Kidney (tissue), 14 donors: Measurements from ENCODE around the gene CUL1. TPM values are rescaled to one million over a fixed set of nuclear protein-coding genes. Genes with fewer than 3 reads are reported as not detected.

Experiments
- DNase-seq, 5 donors: peaks; one replicate each; pipeline ENCODE4 v3.0.0-alpha.2; 2013 to 2020
- FAIRE-seq: peaks from 2 replicates; lab custom pipeline; 2012; peaks lifted over from hg19 to GRCh38; lab: Jason Lieb, UNC
- H3K27ac ChIP-seq, 2 donors: one replicate each; pipeline ENCODE4 v1.7.0; 2013; ENCODE audit warnings: low read depth in 2 of 2, low read length in 2 of 2, inconsistent platforms in 1 of 2
- H3K27me3 ChIP-seq: one replicate; pipeline ENCODE4 v1.7.1; 2013; ENCODE audit warnings: low read length, inconsistent platforms; ENCODE audit not compliant: control insufficient read depth, insufficient read depth
- H3K36me3 ChIP-seq, 3 donors: one replicate each; pipeline versions ENCODE4 v1.7.0 to v1.7.1; 2013; ENCODE audit warnings: low read length in 3 of 3, control low read depth in 1 of 3, inconsistent platforms in 1 of 3; ENCODE audit not compliant: insufficient read depth in 3 of 3, control insufficient read depth in 2 of 3
- H3K4me1 ChIP-seq, 3 donors: one replicate each; pipeline versions ENCODE4 v1.7.0 to v1.7.1; 2013; ENCODE audit warnings: low read length in 3 of 3, inconsistent platforms in 1 of 3, low read depth in 1 of 3; ENCODE audit not compliant: control insufficient read depth in 2 of 3, insufficient read depth in 2 of 3
- H3K4me3 ChIP-seq, 3 donors: one replicate each; pipeline versions ENCODE4 v1.7.0 to v1.8.1; 2013; ENCODE audit warnings: low read length in 3 of 3, control low read depth in 1 of 3, inconsistent platforms in 1 of 3
- H3K9ac ChIP-seq, 3 donors: one replicate each; pipeline versions ENCODE4 v1.7.0 to v1.7.1; 2013; ENCODE audit warnings: low read length in 3 of 3, control low read depth in 1 of 3, inconsistent platforms in 1 of 3
- H3K9me3 ChIP-seq, 3 donors: one replicate each; pipeline versions ENCODE4 v1.7.0 to v1.7.1; 2013; ENCODE audit warnings: low read length in 3 of 3, control low read depth in 1 of 3, inconsistent platforms in 1 of 3; ENCODE audit not compliant: control insufficient read depth in 2 of 3, insufficient read depth in 1 of 3
- CTCF ChIP-seq: IDR thresholded peaks from 3 replicates; pipeline ENCODE4 v1.5.1; 2012; ENCODE audit warnings: mild to moderate bottlenecking, moderate library complexity, borderline replicate concordance; ENCODE audit not compliant: insufficient read depth; ENCODE audit errors: extremely low read depth
- intact Hi-C: fragments of 100-400 bp; cut with DNase I; formaldehyde crosslinking; loops from one replicate; pipeline ENCODE4 v1.11.1; 2022
- polyA plus RNA-seq: library from polyadenylated mRNA; stranded (reverse); fragments of 350-450 nt; fragmentation: Illumina TruSeq; extraction: RNeasy Lipid Tissue Mini Kit (QIAGEN cat#74804); gene quantifications from one replicate; pipeline ENCODE4 v1.2.3, GENCODE V29; 2014; ENCODE audit warnings: low read depth, low replicate concordance; ENCODE audit not compliant: insufficient read depth
- total RNA-seq: library from RNA; stranded (reverse); fragmentation: NEBNext Ultra II Directional; extraction: Animal tissue kit (Norgen Biotek cat#: 25700); gene quantifications from one replicate; pipeline ENCODE4 v1.2.1, GENCODE V29; 2021
- donor health status: control.
- donor health status: control.
- donor health status: control.
- donor health status: control.
- donor health status: control.
- donor health status: DM: yes; HTN: yes; CAD: no.
- donor health status: Normal renal cell carcinoma (clear cell type).

Gene CUL1
- total and polyA plus RNA-seq, 2 donors from 2014 or later: 23.4 to 37.6 TPM

GRCh38 chr7:148723166-148723559 lies 24.5 kb downstream of the CUL1 start:
- no peak overlapping the region for H3K9ac ChIP-seq
- intact Hi-C loops: no loop called here
- DNase-seq (no peak), FAIRE-seq (no peak)
- H3K9me3 ChIP-seq: no peaks in the 10 kb centered on the region
- H3K36me3 ChIP-seq: no peaks in the 10 kb centered on the region
- H3K27me3 ChIP-seq: no peaks in the 10 kb centered on the region
- H3K4me3 ChIP-seq: no peak overlapping the region
- H3K4me1 ChIP-seq: peaks cover 0 to 17% (median 4%) of the 10 kb centered on the region in 3 donors
- TF ChIP-seq CTCF: no peak
- peak overlapping the region in 1 of 2 donors; percentile 26 for H3K27ac ChIP-seq

GRCh38 chr7:148723846-148724245 lies 25.1 kb downstream of the CUL1 start:
- TF ChIP-seq CTCF: no peak
- no peak for FAIRE-seq
- Histone ChIP-seq H3K27me3 (no peaks in the 10 kb centered on the region), H3K4me1 (peaks cover 0 to 17% (median 4%) of the 10 kb centered on the region in 3 donors), H3K4me3 (no peak overlapping the region), H3K36me3 (no peaks in the 10 kb centered on the region), H3K27ac (no peak overlapping the region), H3K9ac (no peak overlapping the region), H3K9me3 (no peaks in the 10 kb centered on the region)
- no peak for DNase-seq
- intact Hi-C loops: no loop called here

GRCh38 chr7:148726385-148726784 lies 27.7 kb downstream of the CUL1 start:
- Histone ChIP-seq H3K9me3 (no peaks in the 10 kb centered on the region), H3K36me3 (peaks cover 0 to 7% (median 0%) of the 10 kb centered on the region in 3 donors), H3K27ac (no peak overlapping the region), H3K27me3 (no peaks in the 10 kb centered on the region), H3K9ac (no peak overlapping the region), H3K4me3 (no peak overlapping the region), H3K4me1 (peaks cover 0 to 14% (median 4%) of the 10 kb centered on the region in 3 donors)
- intact Hi-C loops: no loop called here
- TF ChIP-seq CTCF: no peak
- DNase-seq (no peak), FAIRE-seq (no peak)
